ENCODE data around the gene TMEM245.

DNA sequence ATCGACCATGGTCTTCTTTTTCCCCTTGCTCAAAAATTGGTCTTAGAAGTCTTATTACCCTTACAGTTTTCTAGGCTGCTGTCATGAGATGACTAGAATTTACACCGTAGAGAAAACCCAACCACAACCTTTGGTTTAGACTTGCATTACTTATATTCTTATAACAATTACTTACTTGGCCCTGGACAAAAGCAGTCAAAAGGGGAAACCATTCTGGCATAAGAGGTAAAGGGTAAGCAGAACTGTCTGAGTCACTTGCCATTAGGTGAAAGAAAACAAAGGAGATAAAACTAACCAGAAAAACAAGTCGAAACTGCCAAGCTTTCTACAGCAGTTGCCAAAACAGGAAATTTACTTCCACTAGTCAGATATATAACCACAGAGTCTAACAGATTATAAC, 17.9 kb downstream of the TMEM245 start:
- TF ChIP-seq POLR2A (IDR thresholded peaks at IDR 0.05; ENCODE audit: low read length) (no peak), GATA1 (IDR thresholded peaks at IDR 0.05; ENCODE audit: low read depth, low read length) (no peak)
